H1 (cell line): Measurements from ENCODE around the gene ARMC6. TPM values are rescaled to one million over a fixed set of nuclear protein-coding genes. Genes with fewer than 3 reads are reported as not detected.

Experiments used
- CTCF ChIA-PET: fragments of 300-600 bp; sonication (Branson Sonifier 250); formaldehyde crosslinking; loops from one replicate; lab custom pipeline; 2021; ENCODE audit not compliant: partially characterized antibody; lab: Charles Lee
- POLR2A ChIA-PET: fragments of 300-600 bp; sonication (Branson Sonifier 250); formaldehyde crosslinking; loops from one replicate; lab custom pipeline; 2021; ENCODE audit warnings: inconsistent platforms; ENCODE audit not compliant: partially characterized antibody; lab: Charles Lee
- DNase-seq, 2 experiments: peaks; one replicate each; pipeline versions ENCODE4 v3.0.0 to v3.0.0-alpha.2; 2010 to 2022; ENCODE audit warnings: low spot score in 2 of 2, low read depth in 1 of 2, mixed read lengths in 1 of 2
- FAIRE-seq: peaks from 2 replicates; lab custom pipeline; 2011; peaks lifted over from hg19 to GRCh38; lab: Jason Lieb, UNC
- H2AFZ ChIP-seq: 2 replicates; pipeline ENCODE4 v1.8.1; 2012; ENCODE audit warnings: low read length, inconsistent platforms
- H2AK5ac ChIP-seq: 2 replicates; pipeline ENCODE4 v1.6.1; 2013; ENCODE audit warnings: low read depth, low read length
- H2BK120ac ChIP-seq: replicated peaks from 2 replicates; pipeline ENCODE3; 2013; ENCODE audit warnings: low read depth, low read length, inconsistent platforms
- H2BK12ac ChIP-seq: 2 replicates; pipeline ENCODE4 v1.6.1; 2013; ENCODE audit warnings: low read depth, low read length
- H2BK15ac ChIP-seq: 2 replicates; pipeline ENCODE4 v1.6.1; 2013; ENCODE audit warnings: low read length
- H2BK20ac ChIP-seq: 2 replicates; pipeline ENCODE4 v1.6.1; 2013; ENCODE audit warnings: low read length
- H2BK5ac ChIP-seq: 2 replicates; pipeline ENCODE4 v1.6.1; 2013; ENCODE audit warnings: low read depth, low read length
- H3K14ac ChIP-seq: 2 replicates; pipeline ENCODE4 v1.6.1; 2013; ENCODE audit warnings: inconsistent platforms; ENCODE audit not compliant: insufficient read length
- H3K18ac ChIP-seq: 2 replicates; pipeline ENCODE4 v1.6.1; 2013; ENCODE audit warnings: low read length; ENCODE audit errors: extremely low read depth
- H3K23ac ChIP-seq: 2 replicates; pipeline ENCODE4 v1.6.1; 2013; ENCODE audit warnings: inconsistent platforms; ENCODE audit not compliant: insufficient read length
- H3K23me2 ChIP-seq: 2 replicates; pipeline ENCODE4 v1.6.1; 2013; ENCODE audit warnings: low read depth, low read length
- H3K27ac ChIP-seq: 2 replicates; pipeline ENCODE4 v1.6.1; 2011; ENCODE audit warnings: low read depth, low read length, inconsistent platforms
- H3K27me3 ChIP-seq, 4 experiments: replicated peaks in 1 of 4; 1 replicate in 1 of 4; 2 replicates in 3 of 4; pipeline versions ENCODE4 v1.6.1 to v1.8.1; 2011 to 2013; ENCODE audit warnings: low read length in 3 of 4, mild to moderate bottlenecking in 3 of 4, inconsistent platforms in 2 of 4, mixed read lengths in 2 of 4, moderate library complexity in 1 of 4; ENCODE audit not compliant: control insufficient read depth in 3 of 4, insufficient read depth in 3 of 4; ENCODE audit errors: extremely low read depth in 1 of 4
- H3K36me3 ChIP-seq, 4 experiments: 2 replicates each; pipeline versions ENCODE4 v1.6.1 to v1.8.1; 2011 to 2013; ENCODE audit warnings: mild to moderate bottlenecking in 4 of 4, low read length in 3 of 4, moderate library complexity in 2 of 4, control low read depth in 1 of 4, inconsistent platforms in 1 of 4; ENCODE audit not compliant: insufficient read depth in 4 of 4, control insufficient read depth in 2 of 4
- H3K4ac ChIP-seq: replicated peaks from 2 replicates; pipeline ENCODE3; 2013; ENCODE audit warnings: low read length, low read depth, mixed read lengths, inconsistent platforms; ENCODE audit not compliant: insufficient read length
- H3K4me1 ChIP-seq, 4 experiments: replicated peaks in 1 of 4; 1 replicate in 1 of 4; 2 replicates in 3 of 4; pipeline versions ENCODE4 v1.6.1 to v1.8.1; 2011 to 2013; ENCODE audit warnings: low read length in 3 of 4, inconsistent platforms in 2 of 4, mixed read lengths in 1 of 4; ENCODE audit not compliant: insufficient read depth in 4 of 4, control insufficient read depth in 3 of 4
- H3K4me2 ChIP-seq, 2 experiments: 2 replicates each; pipeline versions ENCODE4 v1.6.1 to v1.8.1; 2011 to 2013; ENCODE audit warnings: low read depth in 2 of 2, low read length in 2 of 2, control low read depth in 1 of 2, inconsistent platforms in 1 of 2, mild to moderate bottlenecking in 1 of 2; ENCODE audit not compliant: insufficient read depth in 1 of 2
- H3K4me3 ChIP-seq, 4 experiments: fragments of 200-600, 300-600 bp in 1 of 4; sonication (generic), shearing (Covaris generic), sonication (Bioruptor Twin) in 1 of 4; 2 replicates each; pipeline versions ENCODE4 v1.5.1 to v1.8.1; 2011 to 2016; ENCODE audit warnings: low read length in 4 of 4, low read depth in 3 of 4, control low read depth in 2 of 4, inconsistent platforms in 2 of 4, mild to moderate bottlenecking in 2 of 4, mixed read lengths in 1 of 4, moderate library complexity in 1 of 4; ENCODE audit not compliant: insufficient read depth in 2 of 4; ENCODE audit errors: extremely low read depth in 1 of 4
- H3K56ac ChIP-seq: replicated peaks from 2 replicates; pipeline ENCODE3; 2013; ENCODE audit warnings: low read depth, mild to moderate bottlenecking, mixed read lengths, low read length, inconsistent platforms; ENCODE audit not compliant: insufficient read length
- H3K79me1 ChIP-seq: 2 replicates; pipeline ENCODE4 v1.6.1; 2013; ENCODE audit warnings: low read depth, low read length, control low read depth
- H3K79me2 ChIP-seq, 2 experiments: 2 replicates each; pipeline versions ENCODE4 v1.6.1 to v1.8.1; 2012 to 2013; ENCODE audit warnings: low read length in 2 of 2, mild to moderate bottlenecking in 2 of 2, inconsistent platforms in 1 of 2; ENCODE audit not compliant: insufficient read depth in 2 of 2, control insufficient read depth in 1 of 2
- H3K9ac ChIP-seq, 4 experiments: replicated peaks in 1 of 4; 1 replicate in 1 of 4; 2 replicates in 3 of 4; pipeline versions ENCODE4 v1.6.1 to v1.8.1; 2011 to 2013; ENCODE audit warnings: low read depth in 3 of 4, low read length in 3 of 4, control low read depth in 2 of 4, mild to moderate bottlenecking in 2 of 4, moderate library complexity in 2 of 4, inconsistent platforms in 1 of 4; ENCODE audit errors: extremely low read depth in 1 of 4
- H3K9me3 ChIP-seq, 2 experiments: 2 replicates each; pipeline versions ENCODE4 v1.6.1 to v1.8.1; 2012 to 2013; ENCODE audit warnings: mild to moderate bottlenecking in 2 of 2, moderate library complexity in 2 of 2, control low read depth in 1 of 2, inconsistent platforms in 1 of 2, low read depth in 1 of 2, low read length in 1 of 2, mixed read lengths in 1 of 2; ENCODE audit not compliant: insufficient read depth in 2 of 2
- H4K20me1 ChIP-seq, 2 experiments: replicated peaks in 1 of 2; 2 replicates each; pipeline versions ENCODE3 to v1.8.1; 2011 to 2013; ENCODE audit warnings: inconsistent platforms in 2 of 2, low read length in 2 of 2, mild to moderate bottlenecking in 1 of 2; ENCODE audit not compliant: insufficient read depth in 2 of 2, control insufficient read depth in 1 of 2
- H4K5ac ChIP-seq: 2 replicates; pipeline ENCODE4 v1.6.1; 2013; ENCODE audit warnings: low read length, low read depth, mixed read lengths, inconsistent platforms; ENCODE audit not compliant: insufficient read length
- H4K8ac ChIP-seq: 2 replicates; pipeline ENCODE4 v1.8.0; 2013; ENCODE audit warnings: mild to moderate bottlenecking, moderate library complexity, low read length, inconsistent platforms; ENCODE audit not compliant: insufficient read depth; ENCODE audit errors: extremely low read depth
- H4K91ac ChIP-seq: replicated peaks from 2 replicates; pipeline ENCODE3; 2013; ENCODE audit warnings: low read length, mixed read lengths, inconsistent platforms; ENCODE audit not compliant: insufficient read length
- ASH2L ChIP-seq: fragments of 200-600, 300-600 bp; sonication (generic); IDR thresholded peaks from one replicate; pipeline ENCODE4 v1.7.1; 2017; ENCODE audit warnings: low read length
- BRCA1 ChIP-seq: IDR thresholded peaks from 2 replicates; pipeline ENCODE4 v1.6.1; 2012; ENCODE audit warnings: low read depth, low read length, improper control_type of control experiment
- CHD2 ChIP-seq: IDR thresholded peaks from 2 replicates; pipeline ENCODE4 v1.6.1; 2012; ENCODE audit warnings: low read length, improper control_type of control experiment
- CREB1 ChIP-seq: IDR thresholded peaks from 2 replicates; pipeline ENCODE4 v1.6.1; 2012; ENCODE audit warnings: inconsistent platforms
- KDM4A ChIP-seq: IDR thresholded peaks from one replicate; pipeline ENCODE4 v1.7.1; 2012; ENCODE audit warnings: low read depth, mild to moderate bottlenecking, moderate library complexity, low read length, inconsistent platforms; ENCODE audit not compliant: severe bottlenecking
- SP2 ChIP-seq: IDR thresholded peaks from 2 replicates; pipeline ENCODE4 v1.6.1; 2012; ENCODE audit warnings: mild to moderate bottlenecking, low read length, inconsistent platforms
- SP4 ChIP-seq: IDR thresholded peaks from 2 replicates; pipeline ENCODE4 v1.6.1; 2012; ENCODE audit warnings: low read length, inconsistent platforms
- YY1 ChIP-seq: IDR thresholded peaks from 2 replicates; pipeline ENCODE4 v1.6.1; 2011; ENCODE audit warnings: low read depth, mild to moderate bottlenecking, low read length
- WGBS, 2 experiments: shearing (Covaris generic) in 1 of 2; methylation state at CpG; one replicate each; pipeline versions ENCODE4 v1.1.6 to v1.1.7; 2013 to 2015; ENCODE audit warnings: low lambda C conversion rate in 2 of 2, mixed read lengths in 2 of 2, inconsistent platforms in 1 of 2, low coverage in 1 of 2, missing lambda C conversion rate in 1 of 2; ENCODE audit not compliant: insufficient replicate concordance in 2 of 2, insufficient coverage in 1 of 2, insufficient read length in 1 of 2; ENCODE audit errors: extremely low coverage in 1 of 2, missing lambda C conversion rate in 1 of 2; 5-methylcytosine and 5-hydroxymethylcytosine counted together
- polyA plus RNA-seq, 7 experiments: library from polyadenylated mRNA; depleted of rRNA in 3 of 7; stranded (reverse) in 5 of 7; unstranded in 2 of 7; fragments of >200 nt in 5 of 7; fragments of 200-250 nt in 2 of 7; gene quantifications; 1 replicate in 5 of 7; 2 replicates in 1 of 7; 4 replicates in 1 of 7; pipeline versions ENCODE4 v1.2.1 to v1.2.3, GENCODE V29; 2011 to 2013; ENCODE audit warnings: missing spikeins in 2 of 7, mixed read lengths in 2 of 7
- total RNA-seq: library from RNA; stranded (reverse); fragmentation: NEBNext Ultra II Directional; extraction: Animal tissue kit (Norgen Biotek cat#: 25700); gene quantifications from 2 replicates; pipeline ENCODE4 v1.2.1, GENCODE V29; 2021

The ARMC6 gene
- total and polyA plus RNA-seq, 2 of the 8 experiments (the other 6 are each of a cell fraction or from before 2014, with no cell fraction given), result 67.1 to 68.3 TPM

DNA sequence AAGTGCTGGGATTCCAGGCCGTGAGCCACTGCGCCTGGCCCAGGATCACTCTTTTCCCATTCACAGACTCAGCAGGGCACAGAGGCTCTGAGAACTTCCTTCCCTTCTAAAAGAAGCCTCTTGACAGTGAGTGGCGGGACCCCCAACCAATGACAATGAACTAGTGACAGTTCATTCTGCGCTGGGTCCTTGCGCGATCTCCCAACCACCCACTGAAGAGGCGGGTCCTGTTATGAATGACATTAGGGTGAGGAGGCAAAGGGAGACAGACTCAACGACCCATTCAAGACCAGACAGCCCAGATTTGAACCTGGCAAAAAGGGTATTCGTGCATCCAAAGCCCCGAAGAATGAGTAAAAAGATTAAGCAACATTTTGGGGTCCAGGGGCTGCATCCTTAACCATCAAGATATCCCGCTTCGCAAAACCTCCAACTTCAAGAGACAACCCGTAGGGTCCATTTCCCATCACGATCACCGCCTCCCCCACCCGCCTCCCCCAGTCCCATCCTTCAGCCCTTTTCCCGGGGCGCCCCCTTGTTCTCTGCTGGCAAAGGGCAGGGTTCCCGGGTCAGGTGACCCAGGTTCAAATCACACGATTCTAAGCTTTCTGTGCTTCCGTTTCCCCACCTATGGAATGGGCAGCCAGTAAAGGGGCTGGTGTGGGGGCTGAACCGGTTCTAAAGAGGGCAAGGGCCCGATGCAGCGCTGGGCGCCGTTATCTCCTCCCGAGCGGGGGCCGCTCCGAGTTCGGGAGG is 805 bp upstream of the ARMC6 start:
- Histone ChIP-seq H3K27ac (peak overlapping the region; percentile 66; the same call in 1 of the 2 replicates), H3K18ac (no peak overlapping the region), H4K5ac (no peak overlapping the region), H2BK20ac (no peak overlapping the region), H3K79me2 (peaks cover 7 to 54% of the 10 kb centered on the region in 2 experiments; a peak in 3 of 4 replicates), H2BK120ac (no peak overlapping the region), H3K9me3 (peaks cover 6% of the 10 kb centered on the region in 2 experiments), H3K23me2 (peaks cover 7% of the 10 kb centered on the region), H3K23ac (no peak overlapping the region), H2BK5ac (peak overlapping the region; percentile 66; the same call in 1 of the 2 replicates), H2BK15ac (no peak overlapping the region), H2BK12ac (no peak overlapping the region; the same call in 1 of the 2 replicates), H3K4me2 (peak overlapping the region; percentile 82 to 85), H2AK5ac (no peak overlapping the region), H3K9ac (peak overlapping the region; percentile 70 to 82 (median 74)), H3K36me3 (peaks cover 6 to 31% (median 21%) of the 10 kb centered on the region in 4 experiments), H3K79me1 (peaks cover 22% of the 10 kb centered on the region), H3K56ac (peak overlapping the region; percentile 32), H3K27me3 (no peaks in the 10 kb centered on the region), H3K4ac (peak overlapping the region; percentile 41), H3K4me1 (peaks cover 0 to 3% (median 3%) of the 10 kb centered on the region in 4 experiments; a peak in 3 of 7 replicates), H4K91ac (peak overlapping the region; percentile 66), H3K4me3 (peak overlapping the region; percentile 80 to 98 (median 86)), H4K8ac (no peak overlapping the region), H3K14ac (no peak overlapping the region), H2AFZ (no peak overlapping the region), H4K20me1 (peaks cover 11 to 16% of the 10 kb centered on the region in 2 experiments)
- ChIA-PET POLR2A (interaction anchor here (0.6 to 1.5 kb wide), 4 partner anchors 19 to 753 kb away, joined by 3 to 4 read pairs (median 4); no protein-coding TSS in a partner anchor), CTCF (no interaction called here)
- WGBS, 2 experiments, result 4% methylated on average over 27 of the region's 31 CpGs; no CpG with 5 or more reads in 1 of the 2 experiments
- no peak for FAIRE-seq
- peak; percentile 82 to 90 for DNase-seq
- peak; percentile 33 for TF ChIP-seq ASH2L
- peak; percentile 43 for TF ChIP-seq SP2
- TF ChIP-seq CHD2, result peak; percentile 84
- no peak for TF ChIP-seq CREB1
- no peak for TF ChIP-seq BRCA1
- TF ChIP-seq YY1, result no peak
- peak; percentile 8; the same call in 1 of the 2 replicates for TF ChIP-seq SP4
- peak; percentile 3 for TF ChIP-seq KDM4A
